Middle frontal gyrus (tissue), 1 donor: ENCODE measurements around the gene MYO10.
A peak's percentile ranks its signal among the peaks of the same experiment; 100 is the strongest.

Experiments used
- DNase-seq: peaks from one replicate; pipeline ENCODE4 v3.0.0-alpha.2; 2015; ENCODE audit warnings: low spot score; ENCODE audit errors: extremely low spot score

Gene MYO10

GRCh38 chr5:16812911-16813310 is 123.2 kb downstream of the MYO10 start:
- DNase-seq: no peak

GRCh38 chr5:16812448-16812847 is 123.6 kb downstream of the MYO10 start:
- DNase-seq: no peak

GRCh38 chr5:16810208-16810854 is 125.8 kb downstream of the MYO10 start:
- no peak for DNase-seq

GRCh38 chr5:16809395-16810207 is 126.5 kb downstream of the MYO10 start:
- peak; percentile 55 for DNase-seq

DNA sequence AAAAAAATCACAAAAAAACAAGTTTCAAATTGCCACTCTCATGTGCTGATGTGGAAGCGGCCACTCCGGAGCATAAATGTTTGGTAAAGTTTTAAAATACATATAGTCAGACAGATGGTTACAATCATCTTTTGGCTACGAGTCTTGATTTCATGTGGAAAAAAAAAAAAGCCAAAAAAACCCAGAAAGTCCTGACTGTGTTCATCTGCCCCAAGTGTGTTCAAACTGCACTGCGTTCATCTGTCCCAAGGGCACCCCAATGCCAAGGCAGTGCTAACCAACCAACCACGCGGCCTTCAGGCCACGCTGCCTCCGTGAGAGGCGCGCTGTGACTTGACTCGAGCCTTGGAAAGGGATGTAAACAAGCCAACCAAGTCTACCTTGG is 127.1 kb downstream of the MYO10 start:
- no peak for DNase-seq

DNA sequence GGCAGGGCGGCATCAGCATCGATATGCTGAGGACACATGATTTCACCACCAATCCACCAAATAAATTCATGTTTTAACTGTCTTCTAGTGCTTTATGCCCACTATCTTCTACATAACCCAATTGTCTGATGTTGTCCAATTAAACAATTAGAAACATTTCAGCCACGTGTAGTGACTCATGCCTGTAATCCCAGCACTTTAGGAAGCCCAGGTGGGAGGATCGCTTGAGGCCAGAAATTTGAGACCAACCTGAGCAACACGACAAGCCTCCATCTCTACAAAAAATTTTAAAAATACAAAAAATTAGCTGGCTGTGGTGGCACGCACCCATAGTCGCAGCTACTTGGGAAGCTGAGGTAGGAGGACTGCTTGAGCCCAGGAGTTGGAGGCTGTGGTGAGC is 128.1 kb downstream of the MYO10 start:
- DNase-seq: no peak

GRCh38 chr5:16807547-16807864 is 128.6 kb downstream of the MYO10 start:
- no peak for DNase-seq

DNA sequence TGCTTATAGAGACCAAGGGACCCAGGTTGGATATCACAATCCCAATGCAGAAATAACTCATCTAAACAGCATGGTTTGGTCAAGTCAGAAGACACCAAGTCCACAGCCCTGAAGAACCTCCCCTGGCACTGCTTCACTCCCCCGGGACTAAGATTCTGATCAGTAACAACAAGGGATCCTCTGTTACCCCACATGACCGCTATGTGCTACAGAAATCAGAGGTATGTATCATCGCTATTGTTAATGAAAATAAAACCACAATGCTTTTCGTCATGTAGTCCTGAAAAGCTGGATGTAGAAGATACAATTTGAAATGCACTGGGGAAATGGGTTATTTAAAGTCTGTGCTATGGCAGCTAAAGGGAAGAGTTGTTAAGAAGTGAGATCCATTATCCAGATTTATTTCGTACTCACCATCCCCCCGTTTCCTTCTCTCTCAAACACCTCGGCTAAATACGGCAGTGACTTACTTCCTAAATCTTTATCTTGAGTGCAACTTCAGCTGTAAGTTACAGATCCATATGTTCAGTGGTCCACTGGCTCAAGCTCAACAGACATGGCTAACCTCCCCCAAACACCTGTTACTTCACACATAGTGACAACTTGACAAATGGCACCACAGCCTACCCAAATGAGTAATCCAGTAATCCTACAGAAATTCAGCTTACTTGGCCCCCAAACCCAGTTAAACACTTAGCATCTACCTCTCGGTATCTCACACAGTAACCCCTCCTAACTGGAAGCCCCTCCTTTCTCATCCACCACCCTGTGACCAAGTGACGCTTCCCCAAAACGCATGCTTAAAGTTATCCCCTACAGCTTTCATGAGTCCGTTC is 129.2 kb downstream of the MYO10 start:
- peak; percentile 65 for DNase-seq

- DNase-seq: no peak
Observed at GRCh38 chr5:16805486-16805885, 130.6 kb downstream of the MYO10 start.

DNA sequence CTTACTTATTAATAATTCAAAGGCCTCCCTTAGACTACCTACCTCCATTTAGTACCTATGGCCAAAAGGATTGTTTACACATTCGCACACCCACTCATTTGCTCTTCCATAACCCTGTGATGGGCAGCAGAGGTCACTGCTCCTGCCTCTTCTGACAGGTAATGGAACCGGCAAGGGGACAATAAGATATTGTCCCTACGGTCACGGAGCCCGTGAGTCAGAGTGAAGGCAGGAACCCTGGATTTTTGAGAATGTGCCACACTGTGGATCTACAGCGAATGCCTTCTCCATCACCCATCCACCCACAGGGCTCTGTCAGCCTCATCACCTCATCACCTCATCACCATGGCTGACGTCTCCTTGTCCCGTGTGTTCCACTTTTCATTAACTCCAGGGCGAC is 132.3 kb downstream of the MYO10 start:
- no peak for DNase-seq

DNA sequence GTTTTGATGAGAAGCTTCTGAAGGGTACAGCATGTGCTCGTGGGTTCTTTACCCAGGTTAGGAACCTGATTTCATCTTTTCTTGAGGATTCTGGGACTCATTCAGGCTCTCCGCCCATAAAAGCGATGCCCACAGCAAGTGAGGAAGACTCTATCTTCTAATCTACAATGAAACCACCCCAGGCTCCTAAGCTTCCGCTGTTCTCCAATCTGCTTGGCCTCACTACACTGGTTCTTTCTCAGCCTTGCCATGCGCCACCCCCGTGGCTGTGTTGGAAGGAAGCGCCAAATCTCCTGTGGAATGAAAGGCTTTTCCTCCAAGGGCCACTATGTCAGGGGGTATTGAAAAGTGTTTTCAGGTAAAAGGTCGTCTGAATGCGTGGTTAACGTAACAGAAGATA is 135.6 kb downstream of the MYO10 start:
- no peak for DNase-seq

DNA sequence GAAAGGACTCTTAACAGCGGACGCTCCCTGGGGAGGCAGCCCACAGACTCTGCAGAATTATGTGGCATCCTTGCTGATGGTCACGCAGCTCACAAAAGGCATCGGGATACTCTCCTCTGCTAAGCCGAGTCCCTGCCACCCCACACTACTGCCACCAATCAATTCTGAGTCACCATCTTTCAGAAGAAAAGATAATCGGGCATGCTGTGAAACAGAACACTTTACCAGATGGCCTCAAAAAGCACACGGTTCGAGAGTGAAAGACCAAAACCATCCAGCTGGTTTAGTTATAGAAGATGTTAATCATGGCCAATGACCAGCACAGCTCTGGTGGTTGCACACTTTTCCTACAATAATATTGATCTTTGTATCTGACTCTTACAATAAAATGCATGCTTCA is 136.3 kb downstream of the MYO10 start:
- no peak for DNase-seq

GRCh38 chr5:16797951-16798350 is 138.1 kb downstream of the MYO10 start:
- no peak for DNase-seq

GRCh38 chr5:16794269-16794913 is 141.7 kb downstream of the MYO10 start:
- DNase-seq: no peak

DNA sequence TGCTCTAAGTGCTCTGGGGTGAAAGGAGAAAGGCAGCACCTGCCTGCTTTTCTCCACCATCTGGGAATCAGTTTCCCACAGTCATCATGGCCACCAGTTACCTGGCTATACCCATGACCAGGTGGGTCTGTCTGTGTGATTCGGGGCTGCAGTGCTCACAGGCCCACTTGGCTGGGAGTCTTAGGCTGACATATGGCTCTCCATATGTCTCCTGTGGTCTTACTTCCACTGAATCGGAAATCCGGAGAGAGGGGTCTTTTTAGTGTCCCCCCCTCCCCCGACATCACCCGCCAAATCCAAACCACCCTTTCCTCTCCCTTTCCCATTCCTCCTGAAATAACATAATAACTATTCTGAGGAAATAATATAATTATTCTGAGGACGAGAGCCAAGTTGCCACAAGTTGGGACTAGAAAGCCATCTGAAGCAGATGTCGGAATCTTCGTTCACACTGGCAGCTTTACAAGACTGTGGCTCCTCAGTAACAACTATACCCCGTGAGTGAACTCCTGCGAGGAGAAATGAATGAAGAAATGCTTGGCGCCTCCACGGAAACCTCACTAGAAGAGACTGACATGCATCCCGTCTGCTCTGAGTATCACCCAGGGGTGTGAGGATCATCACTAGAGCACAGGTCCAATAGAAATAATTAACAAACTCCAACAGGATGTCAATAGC is 143.4 kb downstream of the MYO10 start:
- DNase-seq: no peak

DNA sequence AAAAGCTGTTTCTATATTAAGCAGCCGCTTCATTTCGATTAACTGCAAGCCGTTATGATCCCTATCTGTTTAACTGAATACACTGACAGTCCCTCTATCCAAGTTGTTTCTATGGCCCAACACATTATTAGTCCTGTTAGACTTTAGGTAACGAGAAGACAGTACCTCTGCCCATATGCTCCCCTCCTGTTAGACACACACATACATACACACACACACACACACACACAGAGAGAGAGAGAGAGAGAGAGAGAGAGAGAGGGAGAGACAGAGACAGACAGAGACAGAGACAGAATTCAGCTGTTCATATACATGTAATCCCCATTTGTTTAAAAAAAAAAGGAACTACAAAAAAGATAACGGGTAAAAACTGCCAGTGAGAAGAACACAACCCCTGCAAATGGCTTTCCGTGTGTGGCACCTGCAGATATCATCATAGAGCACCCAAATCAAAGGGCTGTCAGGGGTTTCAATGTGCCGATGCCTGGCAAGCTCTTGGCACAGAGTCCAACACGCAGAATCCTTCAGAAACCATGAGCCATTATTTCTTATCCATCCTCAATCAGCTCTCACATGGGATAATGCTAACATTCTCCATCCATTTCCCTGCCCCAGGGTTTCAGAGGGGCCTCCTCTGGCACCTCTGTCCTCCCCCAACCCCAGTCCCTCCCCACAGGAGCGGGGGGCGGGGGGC is 144.0 kb downstream of the MYO10 start:
- DNase-seq: no peak

DNA sequence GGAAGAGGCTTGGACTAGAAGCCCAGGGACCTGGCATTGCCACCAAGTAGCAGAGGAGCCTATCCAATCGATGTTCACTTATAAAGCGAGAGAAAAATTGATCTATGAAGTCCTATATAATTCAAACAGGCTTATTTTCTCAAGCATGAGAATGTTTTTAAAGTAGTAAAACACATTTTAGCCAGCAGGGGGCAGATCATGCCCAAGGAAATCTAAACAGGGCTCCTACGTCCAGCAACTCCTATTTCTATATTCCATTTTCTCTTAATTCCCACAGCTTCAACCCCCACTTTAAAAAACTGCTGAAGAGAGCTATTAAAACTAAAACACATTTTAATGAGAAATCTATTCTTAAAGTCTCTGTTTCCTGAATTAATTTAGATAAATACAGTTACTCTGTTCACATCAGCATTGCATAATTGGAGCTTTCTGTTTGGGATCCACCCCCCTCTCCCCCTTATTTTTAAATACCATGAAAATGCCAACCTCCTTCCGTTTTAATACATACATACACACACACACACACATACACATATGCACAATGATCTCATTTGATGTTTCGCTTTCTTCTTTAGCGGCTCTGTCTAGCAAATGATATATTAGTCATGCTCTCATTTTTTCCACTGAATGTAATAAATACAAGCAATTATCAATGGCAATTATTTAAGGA is 144.9 kb downstream of the MYO10 start:
- DNase-seq: peak; percentile 56

DNA sequence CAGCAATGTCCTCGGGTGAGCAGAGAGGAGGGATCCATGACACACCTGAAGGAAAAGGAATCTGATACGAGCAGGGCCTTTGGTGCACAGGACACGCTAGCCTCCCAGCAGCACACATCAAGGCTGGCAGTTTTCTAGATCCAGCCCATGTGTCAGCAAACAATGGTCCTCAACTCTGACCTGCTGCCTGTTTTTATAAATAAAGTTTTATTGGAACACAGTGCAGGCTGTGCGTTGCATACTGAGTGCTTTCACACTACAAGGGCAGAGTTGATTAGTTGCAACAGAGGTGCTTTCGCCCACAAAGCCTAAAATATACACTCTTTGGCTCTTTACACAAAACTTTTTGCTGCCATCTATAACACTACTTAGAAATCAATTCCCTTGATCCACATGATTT is 147.1 kb downstream of the MYO10 start:
- no peak for DNase-seq

- no peak for DNase-seq
Observed at GRCh38 chr5:16787278-16787677, 148.8 kb downstream of the MYO10 start.
